Stimulated activated CD4-positive, alpha-beta T cell treated with anti-CD3 and anti-CD28 coated beads, Interleukin-15, amount 100 ng/mL, for 1 hour (primary cell): ENCODE measurements around the gene SLC22A7.

Experiments
- DNase-seq, 2 donors: peaks; one replicate each; pipeline ENCODE4 v3.0.0-alpha.2; 2020; ENCODE audit warnings: low read depth in 1 of 2, low spot score in 1 of 2

SLC22A7 gene

GRCh38 chr6:43282636-43283513 is 15.2 kb upstream of the SLC22A7 start:
- no peak for DNase-seq

GRCh38 chr6:43283514-43283901 is 14.6 kb upstream of the SLC22A7 start:
- DNase-seq: no peak

- DNase-seq: no peak
Measured at GRCh38 chr6:43283905-43284304, 14.2 kb upstream of the SLC22A7 start.

- no peak for DNase-seq
Measured at GRCh38 chr6:43284991-43285781, 12.9 kb upstream of the SLC22A7 start.

GRCh38 chr6:43285832-43286231 is 12.2 kb upstream of the SLC22A7 start:
- no peak for DNase-seq

GRCh38 chr6:43286456-43286979 is 11.5 kb upstream of the SLC22A7 start:
- DNase-seq: no peak

- DNase-seq: no peak
Measured at GRCh38 chr6:43286980-43287716, 10.9 kb upstream of the SLC22A7 start.

- DNase-seq: no peak
Measured at GRCh38 chr6:43287717-43288679, 10.1 kb upstream of the SLC22A7 start.

- DNase-seq: no peak
Measured at GRCh38 chr6:43290339-43290904, 7.6 kb upstream of the SLC22A7 start.

- DNase-seq: no peak
Measured at GRCh38 chr6:43290905-43291355, 7.1 kb upstream of the SLC22A7 start.

GRCh38 chr6:43291708-43292107 is 6.4 kb upstream of the SLC22A7 start:
- no peak for DNase-seq

- no peak for DNase-seq
Measured at GRCh38 chr6:43292341-43292740, 5.7 kb upstream of the SLC22A7 start.

GRCh38 chr6:43292763-43293318 is 5.2 kb upstream of the SLC22A7 start:
- DNase-seq: no peak

- no peak for DNase-seq
Measured at GRCh38 chr6:43293698-43294097, 4.4 kb upstream of the SLC22A7 start.

GRCh38 chr6:43294536-43294935 is 3.5 kb upstream of the SLC22A7 start:
- DNase-seq: no peak

- DNase-seq: no peak
Measured at GRCh38 chr6:43295456-43295855, 2.6 kb upstream of the SLC22A7 start.

GRCh38 chr6:43296780-43297497 is 1.1 kb upstream of the SLC22A7 start:
- no peak for DNase-seq

GRCh38 chr6:43298565-43299337 is 691 bp downstream of the SLC22A7 start:
- no peak for DNase-seq
